Mucosa of rectum (tissue), 2 donors: Measurements from ENCODE around the gene DCTN3.

Experiments used
- H3K27ac ChIP-seq, 2 donors: one replicate each; pipeline ENCODE4 v1.7.0; 2013; ENCODE audit warnings: inconsistent platforms in 2 of 2, low read depth in 2 of 2, low read length in 2 of 2
- H3K27me3 ChIP-seq, 2 donors: one replicate each; pipeline ENCODE4 v1.7.0; 2013; ENCODE audit warnings: low read length in 2 of 2; ENCODE audit not compliant: control insufficient read depth in 2 of 2, insufficient read depth in 2 of 2
- H3K36me3 ChIP-seq, 2 donors: one replicate each; pipeline ENCODE4 v1.7.0; 2013; ENCODE audit warnings: low read length in 2 of 2; ENCODE audit not compliant: control insufficient read depth in 2 of 2, insufficient read depth in 2 of 2
- H3K4me1 ChIP-seq, 2 donors: one replicate each; pipeline ENCODE4 v1.7.0; 2013; ENCODE audit warnings: low read length in 2 of 2, mild to moderate bottlenecking in 1 of 2; ENCODE audit not compliant: control insufficient read depth in 2 of 2, insufficient read depth in 2 of 2
- H3K4me3 ChIP-seq, 2 donors: one replicate each; pipeline ENCODE4 v1.7.0; 2013; ENCODE audit warnings: low read length in 2 of 2
- H3K9ac ChIP-seq, 2 donors: one replicate each; pipeline ENCODE4 v1.7.0; 2013; ENCODE audit warnings: low read length in 2 of 2, low read depth in 1 of 2, mild to moderate bottlenecking in 1 of 2
- H3K9me3 ChIP-seq, 2 donors: one replicate each; pipeline ENCODE4 v1.7.0; 2013; ENCODE audit warnings: low read length in 2 of 2; ENCODE audit not compliant: control insufficient read depth in 2 of 2
- donor health status: healthy.
- donor health status: Normal muscosa, but diverticular disease.

DCTN3 gene

DNA sequence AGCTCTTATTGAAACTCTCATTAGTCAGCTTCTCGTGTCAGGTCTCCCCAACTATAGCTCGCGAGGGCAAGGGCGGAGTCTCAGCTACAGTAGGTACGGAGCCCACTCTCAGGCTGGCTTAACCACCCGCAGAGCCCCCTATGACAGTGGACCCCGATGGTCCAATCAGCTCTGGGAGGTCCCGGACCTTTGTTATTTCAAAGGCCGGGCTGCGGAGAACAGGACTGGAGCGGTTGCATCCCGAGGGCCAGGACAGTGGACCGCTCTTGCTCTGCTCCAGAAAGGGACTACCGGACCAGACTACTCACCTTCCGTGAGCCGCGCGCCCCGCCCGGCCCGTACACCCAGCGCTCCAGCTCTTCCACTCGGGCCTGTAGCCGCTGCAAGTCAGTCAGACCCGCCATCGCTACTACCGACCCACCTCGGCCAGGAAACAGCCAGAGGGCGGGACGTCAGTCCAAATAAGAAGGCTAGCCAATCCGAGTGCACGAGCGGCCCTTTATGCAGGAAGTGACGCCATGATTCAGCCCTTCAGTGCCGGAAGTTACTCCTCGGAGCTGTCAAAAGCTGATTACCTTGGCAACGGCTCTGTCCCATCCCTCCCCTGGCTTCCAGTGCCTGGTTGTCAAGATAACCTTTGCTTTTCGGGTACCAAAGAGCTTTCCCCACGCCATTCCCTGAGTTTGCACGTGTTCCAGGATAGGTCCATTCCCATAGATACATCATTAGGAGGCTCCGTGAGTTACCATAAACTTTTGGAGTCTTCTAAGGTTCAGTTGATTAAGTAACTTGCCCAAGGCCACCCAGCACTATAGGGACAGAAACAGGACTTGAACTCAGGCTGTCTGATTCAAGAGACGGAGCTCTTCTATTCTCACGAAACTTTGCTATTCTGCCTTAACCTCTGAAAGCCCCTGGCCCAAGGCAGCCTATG is at the start of gene DCTN3:
Gene DCTN3, minus strand, starts transcription at position 435 of the 934 bp plus-strand sequence. Its CDS starts 31 bp downstream, at position 404.
- Histone ChIP-seq H3K9me3 (no peaks in the 10 kb centered on the region), H3K4me1 (peaks cover 10 to 11% of the 10 kb centered on the region in 2 donors), H3K4me3 (peak within 1 kb of the TSS; percentile 83 to 87), H3K36me3 (peaks cover 23 to 24% of the 10 kb centered on the region in 2 donors), H3K9ac (peak within 1 kb of the TSS; percentile 79 to 86), H3K27ac (peak within 1 kb of the TSS in 1 of 2 donors; percentile 39), H3K27me3 (peaks cover 28 to 33% of the 10 kb centered on the region in 2 donors)

DNA sequence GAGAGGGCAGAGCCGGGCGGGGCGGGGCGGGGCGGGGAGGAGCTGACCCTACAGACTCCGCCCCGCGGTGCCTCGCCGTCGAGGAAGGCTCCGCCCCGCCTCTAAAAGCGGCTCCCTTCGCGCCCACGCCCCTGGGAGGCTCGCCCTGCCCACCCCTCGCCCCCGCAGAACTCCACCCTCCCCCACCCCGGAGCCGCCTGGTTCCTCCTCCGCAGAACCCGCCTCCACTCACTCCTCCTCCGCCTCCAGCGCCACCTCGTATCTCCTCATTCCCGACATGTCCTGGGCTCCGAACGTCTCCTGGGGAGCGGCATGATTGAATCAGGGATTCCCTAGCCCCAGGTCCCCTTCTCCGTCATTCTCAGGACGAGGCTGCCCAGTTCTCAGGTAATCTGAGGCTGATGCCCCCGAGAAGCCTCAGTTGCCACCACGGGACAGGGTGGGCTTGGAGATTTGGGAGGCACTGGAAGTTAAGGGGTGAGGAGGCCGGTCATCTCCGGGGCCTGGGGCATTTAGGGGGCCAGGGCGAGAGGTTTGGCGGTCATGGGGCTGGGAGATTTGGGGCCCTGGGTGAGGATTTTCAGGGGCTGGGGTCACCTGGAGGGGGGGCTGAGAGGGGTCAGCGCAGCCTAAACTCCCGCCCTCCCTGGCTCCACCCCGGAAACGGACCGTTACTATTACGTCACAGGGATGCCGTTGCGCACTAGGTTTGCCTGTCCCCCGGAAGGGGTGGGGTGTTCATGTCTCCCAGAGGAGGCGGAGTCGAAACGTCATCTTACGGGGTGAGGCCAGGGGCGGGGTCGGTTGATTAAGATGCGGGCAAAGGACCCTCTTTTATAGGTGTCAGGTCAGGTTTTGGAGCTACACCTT is 45.3 kb upstream of the DCTN3 start:
- H3K9ac ChIP-seq, result peak overlapping the region; percentile 84 to 95
- no peaks in the 10 kb centered on the region for H3K27me3 ChIP-seq
- peak overlapping the region; percentile 85 to 93 for H3K4me3 ChIP-seq
- peak overlapping the region; percentile 98 to 99 for H3K27ac ChIP-seq
- no peaks in the 10 kb centered on the region for H3K36me3 ChIP-seq
- H3K9me3 ChIP-seq, result no peaks in the 10 kb centered on the region
- peaks cover 6 to 10% of the 10 kb centered on the region in 2 donors for H3K4me1 ChIP-seq

- Histone ChIP-seq H3K36me3 (no peaks in the 10 kb centered on the region), H3K4me3 (peak overlapping the region; percentile 68 to 76), H3K9ac (peak overlapping the region; percentile 70 to 75), H3K27me3 (no peaks in the 10 kb centered on the region), H3K27ac (peak overlapping the region; percentile 87 to 99), H3K4me1 (peaks cover 10% of the 10 kb centered on the region in 2 donors), H3K9me3 (no peaks in the 10 kb centered on the region)
Observed at GRCh38 chr9:34665067-34665380, 44.7 kb upstream of the DCTN3 start.

DNA sequence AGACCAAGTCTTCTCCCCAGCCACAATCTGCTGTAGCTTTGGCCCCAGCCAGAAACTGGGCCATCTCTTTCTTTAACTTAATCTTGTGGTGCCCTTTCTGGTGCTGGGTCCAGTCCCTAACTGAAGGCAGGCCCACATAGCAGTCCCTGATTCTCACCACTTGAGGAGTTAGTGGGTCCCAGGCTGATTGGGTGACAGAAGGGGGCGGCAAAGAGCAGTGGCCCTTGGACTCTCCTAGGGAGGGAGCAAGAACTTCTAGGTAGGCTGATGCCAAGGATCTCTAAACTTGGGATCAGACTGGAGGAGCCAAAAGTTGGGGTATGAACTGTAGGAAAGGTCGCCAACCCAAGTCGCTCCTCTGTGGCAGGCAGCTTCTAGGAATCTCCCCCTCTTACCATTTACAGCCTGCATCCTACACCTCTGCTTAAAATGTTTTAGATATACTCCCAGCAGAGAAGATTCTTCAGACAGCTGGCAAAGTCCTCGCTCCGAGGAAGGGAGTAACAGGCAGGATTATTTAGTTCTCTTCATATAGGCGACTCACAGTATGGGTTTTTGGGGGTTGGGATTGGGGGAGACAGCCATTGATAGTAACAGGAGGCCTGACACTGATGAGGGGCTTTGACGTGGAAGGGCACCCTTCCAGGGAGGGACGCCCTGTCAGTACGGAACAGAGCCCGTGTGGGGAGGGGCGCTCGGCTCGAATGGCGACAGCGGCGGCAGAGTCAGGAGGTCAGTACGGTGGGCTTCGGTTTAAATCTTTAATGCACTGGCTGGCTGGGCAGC is 44.2 kb upstream of the DCTN3 start:
- no peaks in the 10 kb centered on the region for H3K27me3 ChIP-seq
- peak overlapping the region; percentile 87 to 99 for H3K27ac ChIP-seq
- no peaks in the 10 kb centered on the region for H3K9me3 ChIP-seq
- H3K9ac ChIP-seq, result peak overlapping the region; percentile 70 to 75
- H3K36me3 ChIP-seq, result no peaks in the 10 kb centered on the region
- H3K4me1 ChIP-seq, result peaks cover 13 to 15% of the 10 kb centered on the region in 2 donors
- peak overlapping the region; percentile 68 to 76 for H3K4me3 ChIP-seq

DNA sequence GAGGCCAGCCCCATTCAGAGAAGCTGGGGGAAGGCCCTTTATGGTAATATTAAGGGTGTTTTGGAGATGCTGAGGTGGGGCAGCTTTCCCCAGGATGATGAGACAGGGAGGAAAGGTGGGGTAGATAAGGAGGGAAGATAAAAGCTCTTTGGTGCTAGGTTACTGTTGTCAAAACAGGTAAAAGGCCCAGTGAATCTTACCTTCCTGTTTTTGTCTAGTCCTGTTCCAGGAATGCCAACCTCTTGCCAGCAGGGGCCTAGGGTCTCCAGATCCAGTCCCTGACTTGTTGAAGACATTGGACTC is 43.0 kb upstream of the DCTN3 start:
- H3K36me3 ChIP-seq, result no peaks in the 10 kb centered on the region
- H3K4me1 ChIP-seq, result peaks cover 13 to 19% of the 10 kb centered on the region in 2 donors
- H3K9ac ChIP-seq, result no peak overlapping the region
- H3K27ac ChIP-seq, result no peak overlapping the region
- no peak overlapping the region for H3K4me3 ChIP-seq
- H3K9me3 ChIP-seq, result no peaks in the 10 kb centered on the region
- H3K27me3 ChIP-seq, result no peaks in the 10 kb centered on the region

- Histone ChIP-seq H3K27ac (no peak within 1 kb of the TSS), H3K9ac (no peak within 1 kb of the TSS), H3K36me3 (no peaks in the 10 kb centered on the region), H3K27me3 (no peaks in the 10 kb centered on the region), H3K9me3 (no peaks in the 10 kb centered on the region), H3K4me3 (no peak within 1 kb of the TSS), H3K4me1 (peaks cover 13 to 19% of the 10 kb centered on the region in 2 donors)
Observed at GRCh38 chr9:34662526-34663302, 42.4 kb upstream of the DCTN3 start, which contains the start of gene CCL27. Gene CCL27, minus strand, starts transcription at chr9:34662657. Its CDS starts 24 bp downstream, at chr9:34662633.

- H3K36me3 ChIP-seq, result no peaks in the 10 kb centered on the region
- H3K9me3 ChIP-seq, result no peaks in the 10 kb centered on the region
- peak overlapping the region; percentile 26 to 27 for H3K27ac ChIP-seq
- H3K4me3 ChIP-seq, result no peak overlapping the region
- H3K27me3 ChIP-seq, result no peaks in the 10 kb centered on the region
- peaks cover 8 to 20% of the 10 kb centered on the region in 2 donors for H3K4me1 ChIP-seq
- H3K9ac ChIP-seq, result no peak overlapping the region
Observed at GRCh38 chr9:34659592-34660253, 39.4 kb upstream of the DCTN3 start.

DNA sequence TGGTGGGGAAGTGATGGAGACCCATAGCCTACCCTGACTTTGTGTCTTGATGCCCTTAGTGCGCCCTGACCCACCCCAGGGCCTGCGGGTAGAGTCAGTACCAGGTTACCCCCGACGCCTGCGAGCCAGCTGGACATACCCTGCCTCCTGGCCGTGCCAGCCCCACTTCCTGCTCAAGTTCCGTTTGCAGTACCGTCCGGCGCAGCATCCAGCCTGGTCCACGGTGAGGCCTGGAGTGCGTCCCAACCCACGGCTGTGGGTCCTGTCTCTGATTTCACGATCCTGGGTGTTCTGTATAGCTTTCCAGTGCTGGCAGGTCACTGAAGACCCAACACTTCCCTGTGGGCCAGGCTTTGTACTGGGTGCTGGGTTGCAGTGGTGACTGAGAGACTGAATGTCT is 38.2 kb upstream of the DCTN3 start:
- Histone ChIP-seq H3K9ac (no peak overlapping the region), H3K27ac (no peak overlapping the region), H3K4me1 (peaks cover 4 to 21% of the 10 kb centered on the region in 2 donors), H3K36me3 (no peaks in the 10 kb centered on the region), H3K27me3 (no peaks in the 10 kb centered on the region), H3K9me3 (no peaks in the 10 kb centered on the region), H3K4me3 (no peak overlapping the region)

DNA sequence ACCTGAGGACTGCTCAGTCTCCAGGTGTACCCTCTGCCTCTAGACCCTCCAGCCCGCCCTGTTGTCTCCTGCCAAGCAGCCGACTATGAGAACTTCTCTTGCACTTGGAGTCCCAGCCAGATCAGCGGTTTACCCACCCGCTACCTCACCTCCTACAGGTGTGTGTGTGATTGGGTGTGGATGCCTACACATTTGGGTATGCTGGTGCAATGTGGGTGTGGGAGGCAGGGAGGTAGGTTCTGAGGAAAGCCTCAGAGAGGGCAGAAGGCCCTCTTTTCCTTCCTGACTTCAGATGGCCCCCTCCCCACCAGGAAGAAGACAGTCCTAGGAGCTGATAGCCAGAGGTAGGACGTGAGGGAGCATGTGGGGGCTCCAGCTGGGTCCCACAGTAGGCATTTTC is 36.7 kb upstream of the DCTN3 start:
- no peak overlapping the region for H3K4me3 ChIP-seq
- H3K27me3 ChIP-seq, result no peaks in the 10 kb centered on the region
- no peak overlapping the region for H3K27ac ChIP-seq
- peaks cover 19 to 35% of the 10 kb centered on the region in 2 donors for H3K4me1 ChIP-seq
- H3K9me3 ChIP-seq, result no peaks in the 10 kb centered on the region
- no peak overlapping the region for H3K9ac ChIP-seq
- no peaks in the 10 kb centered on the region for H3K36me3 ChIP-seq
